GM21786 (cell line): ENCODE measurements around the gene DUSP5.
A peak's percentile ranks its signal among the peaks of the same experiment; 100 is the strongest.
"Not testable (repeated sequence)": the region's sequence is repeated elsewhere in the genome, so short reads cannot be mapped to it uniquely, and the experiment has no call there.

Experiments used
- ATAC-seq: cut with Tn5 transposase; IDR thresholded peaks from one replicate; pipeline ENCODE4 v1.9.1; 2021; ENCODE audit not compliant: unreplicated experiment

The DUSP5 gene, protein sequence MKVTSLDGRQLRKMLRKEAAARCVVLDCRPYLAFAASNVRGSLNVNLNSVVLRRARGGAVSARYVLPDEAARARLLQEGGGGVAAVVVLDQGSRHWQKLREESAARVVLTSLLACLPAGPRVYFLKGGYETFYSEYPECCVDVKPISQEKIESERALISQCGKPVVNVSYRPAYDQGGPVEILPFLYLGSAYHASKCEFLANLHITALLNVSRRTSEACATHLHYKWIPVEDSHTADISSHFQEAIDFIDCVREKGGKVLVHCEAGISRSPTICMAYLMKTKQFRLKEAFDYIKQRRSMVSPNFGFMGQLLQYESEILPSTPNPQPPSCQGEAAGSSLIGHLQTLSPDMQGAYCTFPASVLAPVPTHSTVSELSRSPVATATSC

DNA sequence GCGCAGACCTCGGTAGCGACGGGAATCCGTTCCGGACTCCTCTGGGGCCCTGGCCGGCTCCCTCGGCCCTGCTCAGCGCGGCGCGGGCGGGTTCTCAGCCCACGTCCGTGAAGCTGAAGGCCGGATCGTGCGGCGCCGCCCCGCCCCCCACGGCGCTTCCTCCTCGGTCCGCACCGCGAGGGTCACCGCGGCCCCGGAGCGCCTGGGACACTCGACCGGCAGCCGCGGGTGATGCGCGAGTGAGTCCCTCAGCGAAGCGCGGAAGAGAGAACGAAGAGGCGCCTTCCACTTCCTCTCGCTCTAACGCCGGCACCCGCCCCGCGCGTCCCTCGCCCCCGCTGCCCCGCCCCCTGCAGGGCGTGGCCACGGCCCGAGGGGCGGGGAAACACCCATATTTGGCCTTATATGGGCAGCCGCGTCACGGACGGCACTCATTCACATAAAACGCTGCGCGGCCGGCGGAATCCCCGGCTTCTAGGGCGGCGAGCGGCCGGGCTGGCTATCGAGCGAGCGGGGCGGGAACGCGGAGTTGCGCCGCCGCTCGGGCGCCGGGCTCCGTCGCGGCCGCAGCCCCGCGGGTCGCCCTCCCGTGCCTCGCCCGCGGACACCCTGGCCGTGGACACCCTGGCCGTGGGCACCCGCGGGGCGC lies at the start of gene DUSP5:
TSS of gene DUSP5 (plus strand) at position 470 of the 649 bp plus-strand sequence. CDS start 215 bp downstream, outside the sequence.
- peak; percentile 53 for ATAC-seq

DNA sequence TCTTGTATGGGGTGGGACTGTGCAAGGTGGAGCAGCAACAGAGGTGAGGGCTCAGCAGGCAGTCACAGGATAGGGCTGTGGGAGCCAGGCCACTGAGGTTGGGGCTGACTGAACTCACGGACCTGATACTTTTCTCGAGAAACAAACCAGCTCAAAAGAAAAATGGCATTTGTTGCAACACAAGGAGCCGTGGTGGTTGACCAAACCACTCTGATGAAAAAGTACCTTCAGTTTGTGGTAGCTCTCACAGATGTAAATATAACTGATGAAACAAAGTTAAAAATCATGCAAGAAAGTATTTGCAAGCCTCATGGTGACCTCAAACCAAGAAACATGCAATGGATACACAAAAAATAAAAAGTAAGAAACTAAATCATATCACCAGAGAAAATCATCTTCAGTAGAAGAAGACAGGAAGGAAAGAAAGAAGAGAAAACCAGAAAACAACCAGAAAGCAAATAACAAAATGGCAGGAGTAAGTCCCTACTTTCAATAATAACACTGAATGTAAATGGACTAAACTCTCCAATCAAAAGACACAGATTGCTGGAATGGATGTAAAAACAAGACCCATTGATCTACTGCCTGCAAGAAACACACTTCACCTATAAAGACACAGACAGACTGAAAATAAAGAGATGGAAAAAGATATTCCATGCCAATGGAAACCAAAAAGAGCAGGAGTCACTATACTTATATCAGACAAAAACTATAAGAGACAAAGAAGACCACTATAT lies 48.9 kb upstream of the DUSP5 start:
- ATAC-seq: no peak

DNA sequence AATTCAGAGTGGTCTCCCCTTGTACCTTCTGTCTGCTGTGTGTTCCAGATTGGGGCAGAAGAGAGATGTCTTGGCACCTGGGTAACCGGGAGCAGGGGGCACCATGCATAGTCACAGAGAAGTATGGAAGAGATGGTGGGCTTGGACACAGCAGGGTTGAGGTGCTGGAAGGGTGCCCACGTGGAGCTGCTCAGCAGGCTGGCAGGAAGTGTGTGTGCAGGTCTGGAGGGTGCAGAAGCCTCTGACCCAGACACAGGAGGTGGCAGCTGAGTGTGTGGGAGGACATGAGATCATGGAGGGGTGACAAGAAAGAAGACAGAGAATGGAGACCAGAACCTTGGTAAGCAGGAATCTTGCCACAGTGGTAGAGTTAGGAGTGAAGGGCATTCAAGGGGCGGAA lies 42.3 kb upstream of the DUSP5 start:
- ATAC-seq: no peak

DNA sequence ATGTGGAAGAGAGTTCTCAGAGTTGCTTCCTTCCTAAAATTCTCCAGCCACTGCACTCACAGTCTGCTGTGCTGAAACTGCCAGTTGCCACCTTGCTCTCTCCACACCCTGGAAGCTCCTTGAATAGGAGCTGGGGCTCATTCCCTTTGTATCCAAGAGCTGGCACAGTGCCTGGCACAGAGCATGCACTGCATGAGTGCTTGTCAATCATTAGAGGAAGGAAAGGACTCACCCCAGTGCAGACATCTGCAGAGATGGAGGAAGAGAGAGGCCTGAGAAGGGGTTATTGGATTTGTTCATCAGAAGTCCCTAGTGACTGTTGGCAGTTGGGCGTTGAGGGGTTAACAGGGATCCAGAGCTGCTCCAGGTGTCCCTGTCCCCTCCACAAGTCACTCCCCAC lies 41.7 kb upstream of the DUSP5 start:
- no peak for ATAC-seq

DNA sequence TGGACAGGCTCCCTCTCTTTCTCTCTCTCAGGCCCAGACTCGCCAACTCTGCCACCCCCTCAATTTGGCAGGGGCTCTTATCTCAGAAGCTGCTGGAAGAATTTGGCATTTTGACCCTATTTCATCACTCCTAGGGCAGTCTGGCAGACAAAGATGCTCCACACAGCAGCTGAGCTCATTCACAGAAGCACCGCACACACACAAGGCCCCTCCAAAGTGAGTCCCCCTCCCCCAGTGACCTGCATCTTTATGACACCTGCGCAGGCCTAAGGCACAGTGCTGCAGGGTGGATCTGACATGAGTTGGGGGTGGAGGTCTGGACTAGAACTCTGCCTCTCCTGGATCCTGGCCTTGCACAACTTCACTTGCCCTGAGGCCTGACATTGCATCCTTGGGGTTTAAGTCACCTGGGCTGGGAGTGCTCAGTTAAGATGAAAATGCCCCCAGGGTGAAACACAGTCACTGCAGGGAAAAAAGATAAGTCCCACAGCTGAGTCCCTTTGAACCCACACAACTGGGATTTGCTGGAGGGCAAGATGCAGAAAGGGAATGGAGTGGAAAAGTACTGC lies 41.1 kb upstream of the DUSP5 start:
- ATAC-seq: no peak

DNA sequence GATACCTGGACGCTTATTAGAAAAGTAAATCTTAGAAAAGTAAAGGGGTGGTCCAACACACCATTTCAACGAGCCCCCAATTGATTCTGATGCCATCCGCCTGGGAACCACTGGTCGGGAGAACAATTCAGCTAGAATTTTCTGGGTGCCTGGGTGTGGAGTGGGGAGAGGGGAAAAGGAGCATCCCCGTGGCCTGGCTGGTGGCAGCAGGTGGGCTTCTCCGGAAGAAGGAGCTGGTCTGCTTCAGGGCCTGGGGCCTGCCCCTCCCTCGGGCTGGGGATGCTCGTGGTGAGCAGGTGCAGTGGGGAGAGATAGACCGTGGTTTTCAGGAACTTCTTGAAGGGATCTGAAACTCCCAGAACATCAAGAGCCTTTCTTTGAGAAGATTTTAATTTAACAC lies 39.9 kb upstream of the DUSP5 start:
- ATAC-seq: no peak

DNA sequence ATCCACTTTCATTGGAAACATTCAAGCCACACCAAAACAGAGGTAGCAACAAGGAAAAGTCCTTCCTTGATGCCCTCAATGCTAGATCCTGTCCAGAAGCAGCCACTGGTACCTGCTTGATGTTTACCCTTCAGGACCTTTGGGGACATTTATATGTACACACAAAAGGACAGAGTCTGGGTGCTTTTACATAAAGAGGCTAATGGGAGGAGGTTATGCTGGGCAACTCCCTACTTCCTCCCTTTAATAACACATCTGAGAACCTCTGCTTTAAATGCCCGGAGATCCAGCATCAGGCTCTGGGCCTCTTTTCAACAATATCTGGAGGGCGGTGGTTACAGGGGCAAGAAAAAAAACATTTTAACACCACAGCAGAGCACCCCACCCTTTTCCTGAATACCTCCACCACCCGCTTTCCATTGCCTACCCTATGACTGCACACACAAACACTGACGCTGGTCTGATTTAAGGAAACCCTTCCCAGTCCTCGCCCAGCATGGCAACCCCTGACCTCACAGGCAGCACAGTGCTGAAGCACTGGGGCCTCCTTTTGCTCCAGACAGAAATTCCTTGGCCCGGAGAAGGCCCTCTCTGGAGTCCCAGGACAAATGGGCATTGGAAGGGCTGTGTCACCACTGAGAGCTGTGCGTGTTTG lies 39.3 kb upstream of the DUSP5 start:
- peak; percentile 37 for ATAC-seq

DNA sequence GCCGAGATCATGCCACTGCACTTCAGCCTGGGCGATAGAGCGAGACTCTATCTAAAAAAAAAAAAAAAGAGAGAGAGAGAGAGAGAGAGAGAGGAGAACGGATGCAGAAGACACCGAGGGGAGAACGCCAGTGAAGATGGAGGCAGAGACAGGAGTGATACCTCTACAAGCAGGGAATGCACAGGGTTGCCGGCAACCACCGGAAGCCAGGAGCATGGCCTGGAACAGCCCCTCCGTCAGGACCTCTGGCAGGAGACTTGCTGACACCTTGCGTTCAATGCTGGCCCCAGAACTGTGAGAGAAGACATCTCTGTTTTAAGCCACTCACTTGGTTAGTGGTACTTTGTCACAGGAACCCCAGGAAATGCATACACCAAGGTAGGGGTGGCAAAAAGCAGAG lies 38.1 kb upstream of the DUSP5 start:
- ATAC-seq: no peak

DNA sequence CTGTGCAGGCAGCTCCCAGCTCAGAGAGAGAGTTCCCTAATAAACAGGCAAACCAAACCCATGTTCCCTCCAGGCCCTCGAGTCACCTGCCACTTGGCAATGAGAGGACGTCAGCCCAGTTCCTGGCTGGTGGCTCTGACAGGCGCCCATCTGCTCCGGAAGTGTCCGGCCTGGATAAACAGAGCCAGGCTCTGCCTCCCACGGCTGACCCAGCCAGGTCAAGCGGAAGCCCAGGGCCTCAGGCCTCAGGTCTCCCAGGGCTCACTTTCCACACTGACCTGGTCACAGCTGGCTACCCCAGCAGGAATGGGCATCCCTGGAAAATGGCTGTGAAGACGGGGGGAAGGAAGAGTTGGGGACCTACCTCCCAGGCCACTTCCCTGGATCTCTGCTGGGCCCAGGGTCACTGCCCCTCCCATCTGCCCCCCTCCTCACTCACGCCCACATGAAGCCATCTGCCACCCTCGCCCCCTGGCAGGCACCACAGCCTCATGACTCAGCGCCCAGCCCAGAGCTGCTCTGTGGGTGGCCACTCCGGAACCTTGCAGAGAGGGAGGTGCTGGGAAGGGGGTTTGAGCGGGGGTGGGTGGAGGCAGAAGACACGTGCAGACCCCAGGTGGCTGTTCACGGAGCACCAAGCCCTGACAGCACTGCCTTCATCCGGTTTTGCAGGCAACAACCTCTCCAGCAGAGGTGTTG lies 37.4 kb upstream of the DUSP5 start:
- no peak for ATAC-seq

DNA sequence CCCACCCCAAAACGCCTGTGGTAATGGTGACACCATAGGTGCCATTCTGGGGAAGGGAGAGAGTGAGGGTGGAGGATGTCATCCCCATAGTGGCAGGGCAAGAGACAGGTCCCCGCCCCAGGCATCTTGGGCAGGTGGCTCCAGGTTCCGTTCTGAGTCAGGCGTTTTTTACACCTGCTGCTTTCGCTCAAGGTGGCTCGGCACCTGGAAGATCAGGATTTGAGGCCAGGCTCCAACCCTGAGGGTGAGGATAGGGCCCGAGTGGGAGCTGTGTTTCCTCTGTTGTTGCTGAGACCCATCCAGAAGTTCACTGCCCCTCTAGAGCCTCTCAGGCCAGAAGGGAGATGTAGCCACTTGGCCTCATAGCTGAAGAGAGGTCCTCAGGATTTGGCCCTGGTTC lies 36.6 kb upstream of the DUSP5 start:
- no peak for ATAC-seq

DNA sequence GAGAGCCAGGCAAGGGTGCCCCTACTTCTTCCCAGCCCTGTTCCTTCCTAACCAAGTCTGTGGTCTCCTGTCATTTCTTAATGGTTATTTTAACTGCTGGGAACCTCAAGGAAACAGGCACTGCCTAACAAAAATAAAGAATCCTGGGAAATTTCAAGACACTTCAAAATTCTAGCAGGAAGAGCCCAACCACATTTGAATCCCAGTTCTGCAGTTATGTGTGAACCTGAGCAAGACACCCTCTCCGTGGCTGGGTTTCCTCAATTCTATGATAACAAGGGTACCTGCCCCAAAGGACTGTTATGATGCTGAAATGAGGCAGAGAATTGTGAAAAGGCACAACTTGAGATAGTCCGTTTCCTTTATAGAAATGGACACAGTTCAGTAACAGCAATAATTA lies 36.2 kb upstream of the DUSP5 start:
- no peak for ATAC-seq

DNA sequence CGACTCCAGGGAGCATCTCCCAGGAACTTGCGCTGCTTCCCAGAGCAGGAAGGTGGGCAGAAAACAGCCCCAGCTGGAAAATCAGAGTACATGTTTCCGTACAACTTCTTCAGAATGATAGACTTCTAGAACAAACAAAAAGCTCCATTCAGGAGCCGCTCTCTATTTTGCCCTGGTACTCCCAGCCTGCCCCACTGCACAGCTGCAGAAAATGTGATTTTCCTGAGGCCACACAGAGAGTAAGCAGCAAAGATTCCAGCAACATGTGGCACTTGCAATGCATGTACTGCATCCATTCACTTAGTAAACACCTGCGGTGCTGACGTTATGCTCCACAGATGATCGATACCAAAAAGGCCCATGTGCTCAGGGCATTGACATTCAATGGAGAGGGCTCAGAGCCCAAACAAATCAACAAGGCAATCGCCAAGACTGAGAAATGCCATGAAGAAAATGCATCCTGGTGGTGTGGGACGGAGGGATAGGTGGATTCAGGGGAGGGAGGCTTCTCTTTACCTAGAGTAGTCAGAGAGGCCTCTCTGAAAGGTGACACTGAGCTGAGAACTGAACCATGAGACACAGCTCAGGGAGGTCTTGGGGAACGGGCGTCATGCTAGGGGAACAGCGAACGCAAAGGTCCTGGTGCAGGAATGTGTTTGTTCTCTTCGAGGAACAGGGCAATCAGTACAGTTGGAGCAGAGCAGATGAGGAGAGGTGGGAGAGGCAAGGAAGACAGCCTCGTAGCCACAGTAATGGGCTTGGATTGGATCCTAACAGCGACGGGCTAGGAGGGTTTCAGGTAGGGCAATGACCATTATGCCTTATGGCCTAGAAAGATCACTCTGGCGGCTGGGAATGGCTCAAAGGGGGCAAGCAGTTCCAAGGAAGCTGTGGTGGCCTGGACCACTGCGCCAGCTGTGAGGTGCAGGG lies 35.3 kb upstream of the DUSP5 start:
- ATAC-seq: no peak

DNA sequence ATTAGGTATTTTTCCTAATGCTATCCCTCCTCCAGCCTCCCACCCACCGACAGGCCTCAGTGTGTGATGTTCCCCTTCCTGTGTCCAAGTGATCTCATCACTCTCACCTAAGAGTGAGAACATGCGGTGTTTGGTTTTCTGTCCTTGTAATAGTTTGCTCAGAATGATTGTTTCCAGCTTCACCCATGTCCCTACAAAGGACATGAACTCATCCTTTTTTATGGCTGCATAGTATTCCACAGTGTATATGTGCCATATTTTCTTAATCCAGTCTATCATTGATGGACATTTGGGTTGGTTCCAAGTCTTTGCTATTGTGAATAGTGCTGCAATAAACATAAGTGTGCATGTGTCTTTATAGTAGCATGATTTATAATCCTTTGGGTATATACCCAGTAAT lies 29.4 kb upstream of the DUSP5 start:
- not testable (repeated sequence) for ATAC-seq

DNA sequence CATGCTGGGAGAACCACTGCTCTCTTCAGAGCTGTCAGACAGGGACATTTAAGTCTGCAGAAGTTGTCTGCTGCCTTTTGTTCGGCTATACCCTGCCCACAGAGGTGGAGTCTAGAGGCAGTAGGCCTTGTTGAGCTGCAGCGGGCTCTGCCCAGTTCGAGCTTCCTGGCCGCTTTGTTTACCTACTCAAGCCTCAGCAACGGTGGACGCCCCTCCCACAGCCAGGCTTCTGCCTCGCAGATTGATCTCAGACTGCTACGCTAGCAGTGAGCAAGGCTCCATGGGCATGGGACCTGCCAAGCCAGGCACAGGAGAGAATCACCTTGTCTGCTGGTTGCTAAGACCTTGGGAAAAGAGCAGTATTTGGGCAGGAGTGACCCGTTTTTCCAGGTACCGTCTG lies 27.2 kb upstream of the DUSP5 start:
- not testable (repeated sequence) for ATAC-seq

DNA sequence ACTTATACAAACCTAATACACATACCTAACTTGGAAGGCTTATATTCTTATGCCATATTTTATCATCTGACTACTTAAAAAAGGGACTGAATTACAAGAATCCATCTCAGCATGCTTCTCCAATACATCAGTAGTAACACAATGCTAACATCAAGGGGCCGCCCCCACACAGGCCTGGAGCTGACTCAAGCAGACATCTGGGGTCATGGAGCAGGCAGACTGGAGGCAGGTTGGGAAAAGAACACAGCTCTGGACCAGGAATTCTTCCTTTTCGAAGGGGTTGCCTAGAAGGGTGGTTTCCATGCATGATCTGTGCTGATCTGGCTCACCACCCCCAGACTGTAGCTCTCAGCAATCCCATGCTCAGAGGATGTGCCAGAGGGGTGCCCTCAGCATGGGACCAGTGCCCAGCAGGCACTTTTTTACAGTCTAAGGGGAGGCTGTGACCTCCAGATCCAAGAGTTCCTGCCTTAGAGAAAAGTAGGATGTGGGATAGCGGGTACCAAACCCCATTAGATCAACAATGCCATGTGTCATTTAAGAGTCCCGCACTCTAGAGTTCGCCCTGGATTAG lies 26.1 kb upstream of the DUSP5 start:
- no peak for ATAC-seq

DNA sequence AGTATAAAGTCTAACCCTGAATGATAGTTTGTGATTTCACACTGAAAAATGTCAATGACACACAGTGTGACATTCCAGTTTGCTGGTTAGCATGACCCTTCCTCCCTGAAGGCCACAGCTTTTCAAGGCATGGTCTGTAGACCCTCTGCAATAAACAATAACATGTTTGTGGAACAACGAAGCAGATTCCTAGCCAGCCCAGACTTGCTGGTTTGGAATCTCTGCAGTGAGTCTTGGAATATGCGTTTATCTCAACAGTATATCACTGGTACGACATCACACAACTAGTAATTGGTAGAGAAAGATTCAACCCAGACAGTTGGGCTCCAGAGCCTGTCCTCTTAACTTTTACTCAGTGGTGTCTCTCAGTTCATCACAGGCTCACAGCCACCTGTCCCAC lies 23.7 kb upstream of the DUSP5 start:
- ATAC-seq: no peak

DNA sequence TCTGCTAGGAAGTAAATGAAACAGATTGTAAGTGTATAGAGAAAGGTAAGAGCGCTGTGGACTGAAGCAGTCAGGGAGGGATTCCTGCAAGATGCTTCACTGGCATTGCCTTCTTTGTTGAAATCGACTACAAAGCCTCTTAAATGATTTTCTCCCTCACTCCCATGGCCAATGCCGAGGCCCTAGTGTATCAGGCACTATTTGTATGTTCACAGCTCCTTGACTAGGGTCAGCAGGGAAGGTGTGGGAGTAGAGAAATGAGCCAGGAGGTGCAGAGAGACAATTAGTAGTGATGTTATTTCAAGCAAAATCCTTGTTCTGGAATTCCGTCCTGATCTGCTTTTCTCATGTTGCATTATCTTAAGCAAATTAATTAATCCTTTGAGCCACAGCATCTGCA lies 22.9 kb upstream of the DUSP5 start:
- ATAC-seq: no peak

DNA sequence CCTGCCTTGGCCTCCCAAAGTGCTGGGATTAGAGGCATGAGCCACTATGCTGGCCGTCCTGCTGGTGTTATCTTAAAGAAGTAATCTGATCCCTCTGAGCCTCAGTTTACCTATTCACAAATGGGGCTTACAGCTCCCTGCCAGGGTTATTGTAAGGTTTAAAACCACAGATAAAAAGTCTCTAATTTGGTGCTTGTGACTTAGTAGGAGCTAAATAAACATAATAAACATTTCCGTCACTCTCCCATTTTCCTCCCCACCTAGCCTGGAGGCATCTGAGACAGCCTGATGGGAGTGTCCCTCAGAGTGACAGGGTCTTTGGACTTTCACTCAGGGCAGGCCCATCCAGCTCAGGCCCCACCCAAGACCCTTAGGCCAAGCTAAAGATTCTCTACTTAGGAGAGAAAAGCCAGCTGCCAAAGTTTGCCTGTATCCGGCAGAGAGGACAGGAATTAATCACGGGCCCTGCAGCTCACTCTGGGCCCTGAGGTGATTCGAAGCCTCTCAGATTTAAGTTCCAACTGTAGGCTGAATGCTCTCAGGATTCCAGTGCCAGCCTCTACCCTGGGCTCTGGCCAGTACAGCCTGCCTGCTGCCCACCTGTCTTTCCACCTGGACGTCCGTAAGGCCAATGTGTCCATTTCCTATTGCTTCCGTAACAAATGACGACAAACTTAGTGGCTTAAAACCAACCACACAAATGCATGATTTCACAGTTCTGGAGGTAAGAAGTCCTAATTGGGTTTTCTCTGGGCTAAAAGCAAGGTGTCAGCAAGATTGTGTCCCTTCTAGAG lies 21.8 kb upstream of the DUSP5 start:
- ATAC-seq: no peak
